ENCODE data around the gene KIAA1328. TPM values are rescaled to one million over a fixed set of nuclear protein-coding genes. Genes with fewer than 3 reads are reported as not detected.

The KIAA1328 gene
- total and polyA plus RNA-seq, 4 experiments from 2014 or later, result 6.9 to 15.7 (median 12.8) TPM

DNA sequence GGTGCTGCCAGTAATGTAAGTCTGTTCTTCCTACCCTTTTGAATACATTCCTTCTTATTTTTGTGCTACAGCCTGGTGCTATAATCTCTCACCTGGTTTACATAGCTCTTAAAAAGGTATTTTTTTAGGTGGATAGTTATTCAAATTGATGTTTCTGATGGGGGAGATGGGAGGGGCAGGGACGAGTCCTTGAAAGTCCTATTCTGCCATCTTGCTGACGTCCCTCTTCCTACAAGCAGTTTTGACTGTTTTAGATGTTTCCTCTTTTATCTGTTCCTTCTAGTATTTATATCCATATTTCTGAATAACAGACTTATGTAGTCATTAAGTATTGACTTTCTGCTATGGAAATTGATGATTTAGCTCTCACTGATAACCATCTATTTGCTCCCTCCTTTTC, 256.4 kb downstream of the KIAA1328 start:
- no peaks in the 10 kb centered on the region for H3K4me1 Mint-ChIP-seq
- H3K4me1 ChIP-seq (ENCODE audit: insufficient read depth, low read length), result no peaks in the 10 kb centered on the region
- H3K36me3 Mint-ChIP-seq, result peaks cover 34 to 64% of the 10 kb centered on the region in 2 donors
- intact Hi-C loops (cut with micrococcal nuclease), result no loop called here
- H3K9me3 ChIP-seq (ENCODE audit: control insufficient read depth in 1 of 2, low read length in 2 of 2), result no peaks in the 10 kb centered on the region
- no peak overlapping the region for H3K27ac ChIP-seq (ENCODE audit: low read depth, low read length)
- DNase-seq, result no peak
- no peaks in the 10 kb centered on the region for H3K27me3 Mint-ChIP-seq
- no peaks in the 10 kb centered on the region for H3K27me3 ChIP-seq (ENCODE audit: insufficient read depth, low read length)
- H3K4me3 Mint-ChIP-seq, result no peak overlapping the region
- no peak overlapping the region for H3K4me3 ChIP-seq (ENCODE audit: low read length in 2 of 2)
- H3K36me3 ChIP-seq (ENCODE audit: insufficient read depth, low read length), result no peaks in the 10 kb centered on the region
- peaks cover 0 to 37% (median 22%) of the 10 kb centered on the region in 8 donors for H3K9me3 Mint-ChIP-seq
- ChIA-PET CTCF (ENCODE audit: partially characterized antibody) (no interaction called here), POLR2A (ENCODE audit: partially characterized antibody) (no interaction called here)
- H3K27ac Mint-ChIP-seq, result no peak overlapping the region

DNA sequence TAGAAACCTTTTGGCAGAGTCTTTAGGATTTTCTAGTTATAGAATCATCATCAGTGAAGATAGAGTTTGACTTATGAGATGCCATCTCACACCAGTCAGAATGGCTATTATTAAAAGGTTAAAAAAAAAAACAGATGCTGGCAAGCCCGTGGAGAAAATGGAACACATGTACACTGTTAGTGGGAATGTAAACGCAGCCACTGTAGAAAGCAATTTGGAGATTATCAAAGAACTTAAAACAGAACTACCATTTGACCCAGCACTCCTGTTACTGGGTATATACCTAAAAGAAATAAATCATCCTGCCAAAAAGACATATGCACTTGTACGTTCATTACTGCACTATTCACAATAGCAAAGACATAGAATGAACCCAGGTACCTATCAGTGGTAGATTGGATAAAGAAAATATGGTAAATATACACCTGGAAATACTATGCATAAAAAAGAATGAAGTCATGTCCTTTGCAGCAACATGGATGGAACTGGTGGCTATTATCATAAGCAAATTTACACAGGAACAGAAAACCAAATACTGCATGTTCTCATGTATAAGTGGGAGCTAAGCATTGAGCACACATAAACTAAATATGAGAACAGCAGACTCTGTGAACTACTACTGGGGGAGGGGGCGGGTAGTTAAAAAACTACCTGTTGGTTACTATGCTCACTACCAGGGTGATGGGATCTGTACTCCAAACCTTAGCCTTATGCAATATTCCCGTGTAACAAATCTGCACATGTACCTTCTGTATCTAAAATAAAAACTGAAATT, 279.0 kb downstream of the KIAA1328 start:
- POLR2A ChIA-PET (ENCODE audit: partially characterized antibody), result no interaction called here
- H3K27ac Mint-ChIP-seq, result no peak overlapping the region
- Histone ChIP-seq H3K27ac (ENCODE audit: low read depth, low read length) (no peak overlapping the region), H3K4me3 (ENCODE audit: low read length in 2 of 2) (no peak overlapping the region), H3K27me3 (ENCODE audit: insufficient read depth, low read length) (no peaks in the 10 kb centered on the region), H3K4me1 (ENCODE audit: insufficient read depth, low read length) (no peaks in the 10 kb centered on the region), H3K36me3 (ENCODE audit: insufficient read depth, low read length) (no peaks in the 10 kb centered on the region), H3K9me3 (ENCODE audit: control insufficient read depth in 1 of 2, low read length in 2 of 2) (no peaks in the 10 kb centered on the region)
- intact Hi-C loops (cut with micrococcal nuclease), result no loop called here
- no peak overlapping the region for H3K4me3 Mint-ChIP-seq
- CTCF ChIA-PET (ENCODE audit: partially characterized antibody), result no interaction called here
- no peaks in the 10 kb centered on the region for H3K27me3 Mint-ChIP-seq
- no peak for DNase-seq
- peaks cover 17 to 31% of the 10 kb centered on the region in 2 donors for H3K36me3 Mint-ChIP-seq
- no peaks in the 10 kb centered on the region for H3K4me1 Mint-ChIP-seq
- peaks cover 4 to 75% (median 43%) of the 10 kb centered on the region in 8 donors for H3K9me3 Mint-ChIP-seq

DNA sequence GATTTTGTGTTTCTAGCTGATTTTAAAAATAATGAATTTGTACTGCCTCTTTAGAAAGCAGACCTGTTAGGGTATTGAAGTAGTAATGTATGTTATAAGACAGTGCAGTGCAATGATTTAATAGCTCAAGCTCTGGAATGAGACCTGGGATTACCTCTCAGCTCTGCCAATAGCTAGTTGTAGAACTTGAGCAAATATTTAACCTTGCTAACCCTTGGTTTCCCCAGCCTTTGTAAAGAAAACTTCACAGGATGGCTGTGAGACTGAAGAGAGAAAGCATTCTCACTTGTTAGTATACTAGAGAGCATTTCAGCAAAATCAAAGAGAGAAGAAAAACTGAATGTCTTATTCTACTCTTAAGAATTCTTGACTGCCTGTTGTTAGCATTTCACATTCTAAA, 293.9 kb downstream of the KIAA1328 start:
- Mint-ChIP-seq H3K4me1 (no peaks in the 10 kb centered on the region), H3K36me3 (no peaks in the 10 kb centered on the region), H3K4me3 (no peak overlapping the region), H3K27ac (no peak overlapping the region), H3K27me3 (no peaks in the 10 kb centered on the region), H3K9me3 (peaks cover 0 to 15% (median 3%) of the 10 kb centered on the region in 8 donors)
- Histone ChIP-seq H3K27me3 (ENCODE audit: insufficient read depth, low read length) (no peaks in the 10 kb centered on the region), H3K36me3 (ENCODE audit: insufficient read depth, low read length) (no peaks in the 10 kb centered on the region), H3K27ac (ENCODE audit: low read depth, low read length) (no peak overlapping the region), H3K9me3 (ENCODE audit: control insufficient read depth in 1 of 2, low read length in 2 of 2) (no peaks in the 10 kb centered on the region), H3K4me1 (ENCODE audit: insufficient read depth, low read length) (no peaks in the 10 kb centered on the region), H3K4me3 (ENCODE audit: low read length in 2 of 2) (no peak overlapping the region)
- ChIA-PET CTCF (ENCODE audit: partially characterized antibody) (no interaction called here), POLR2A (ENCODE audit: partially characterized antibody) (no interaction called here)
- no peak for DNase-seq
- intact Hi-C loops (cut with micrococcal nuclease), result no loop called here

- Histone ChIP-seq H3K4me3 (ENCODE audit: low read length in 2 of 2) (no peak overlapping the region), H3K36me3 (ENCODE audit: insufficient read depth, low read length) (no peaks in the 10 kb centered on the region), H3K27me3 (ENCODE audit: insufficient read depth, low read length) (no peaks in the 10 kb centered on the region), H3K4me1 (ENCODE audit: insufficient read depth, low read length) (no peaks in the 10 kb centered on the region), H3K27ac (ENCODE audit: low read depth, low read length) (no peak overlapping the region), H3K9me3 (ENCODE audit: control insufficient read depth in 1 of 2, low read length in 2 of 2) (no peaks in the 10 kb centered on the region)
- Mint-ChIP-seq H3K4me1 (no peaks in the 10 kb centered on the region), H3K27me3 (no peaks in the 10 kb centered on the region), H3K9me3 (peaks cover 0 to 3% (median 0%) of the 10 kb centered on the region in 8 donors), H3K27ac (no peak overlapping the region), H3K4me3 (no peak overlapping the region), H3K36me3 (peaks cover 0 to 3% of the 10 kb centered on the region in 2 donors)
- no peak for DNase-seq
- ChIA-PET POLR2A (ENCODE audit: partially characterized antibody) (no interaction called here), CTCF (ENCODE audit: partially characterized antibody) (no interaction called here)
- intact Hi-C loops (cut with micrococcal nuclease), result no loop called here
These were observed 295.6 kb downstream of the KIAA1328 start for GRCh38 chr18:37124516-37124915.

DNA sequence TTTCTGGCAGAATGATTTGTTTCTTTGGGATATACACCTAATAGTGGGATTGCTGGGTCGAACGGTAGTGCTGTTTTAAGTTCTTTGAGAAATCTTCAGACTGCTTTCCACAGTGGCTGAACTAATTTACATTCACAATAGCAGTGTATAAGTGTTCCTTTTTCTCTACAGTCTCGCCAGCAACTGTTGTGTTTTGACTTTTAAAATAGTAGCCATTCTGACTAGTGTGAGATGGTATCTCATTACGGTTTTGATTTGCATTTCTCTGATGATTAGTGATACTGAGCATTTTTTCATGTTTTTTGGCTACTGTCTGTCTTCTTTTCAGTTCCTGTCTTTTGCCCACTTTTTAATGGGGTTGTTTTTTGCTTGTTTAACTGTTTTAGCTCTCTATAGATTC, 306.2 kb downstream of the KIAA1328 start:
- intact Hi-C loops (cut with micrococcal nuclease), result no loop called here
- peaks cover 9 to 13% of the 10 kb centered on the region in 2 donors for H3K36me3 Mint-ChIP-seq
- Histone ChIP-seq H3K9me3 (ENCODE audit: control insufficient read depth in 1 of 2, low read length in 2 of 2) (no peaks in the 10 kb centered on the region), H3K4me1 (ENCODE audit: insufficient read depth, low read length) (no peaks in the 10 kb centered on the region), H3K4me3 (ENCODE audit: low read length in 2 of 2) (no peak overlapping the region), H3K27me3 (ENCODE audit: insufficient read depth, low read length) (no peaks in the 10 kb centered on the region), H3K36me3 (ENCODE audit: insufficient read depth, low read length) (no peaks in the 10 kb centered on the region), H3K27ac (ENCODE audit: low read depth, low read length) (no peak overlapping the region)
- DNase-seq, result no peak
- no peak overlapping the region for H3K4me3 Mint-ChIP-seq
- H3K4me1 Mint-ChIP-seq, result no peaks in the 10 kb centered on the region
- H3K9me3 Mint-ChIP-seq, result peaks cover 0 to 41% (median 15%) of the 10 kb centered on the region in 8 donors
- no peak overlapping the region for H3K27ac Mint-ChIP-seq
- ChIA-PET POLR2A (ENCODE audit: partially characterized antibody) (no interaction called here), CTCF (ENCODE audit: partially characterized antibody) (no interaction called here)
- no peaks in the 10 kb centered on the region for H3K27me3 Mint-ChIP-seq

DNA sequence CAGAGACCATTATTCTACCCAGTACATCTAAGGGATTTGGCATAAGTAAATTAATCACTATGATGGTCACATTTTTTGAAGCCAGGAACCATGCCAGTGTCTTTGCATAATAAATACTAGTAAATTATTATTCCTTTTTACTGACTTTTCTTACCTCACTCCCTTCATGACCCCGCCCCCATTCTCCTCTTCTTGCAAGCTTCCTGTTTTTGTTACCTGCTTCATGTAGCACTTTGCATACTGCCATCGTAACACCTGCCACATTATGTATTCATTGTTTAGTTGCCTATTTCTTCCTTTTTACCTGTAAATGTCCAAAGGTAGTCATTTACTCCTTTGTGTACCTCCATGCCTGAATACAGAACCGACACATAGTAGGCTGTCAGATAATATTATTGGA, 309.5 kb downstream of the KIAA1328 start:
- DNase-seq, result no peak
- intact Hi-C loops (cut with micrococcal nuclease), result no loop called here
- Histone ChIP-seq H3K27me3 (ENCODE audit: insufficient read depth, low read length) (no peaks in the 10 kb centered on the region), H3K4me3 (ENCODE audit: low read length in 2 of 2) (no peak overlapping the region), H3K27ac (ENCODE audit: low read depth, low read length) (no peak overlapping the region), H3K9me3 (ENCODE audit: control insufficient read depth in 1 of 2, low read length in 2 of 2) (no peaks in the 10 kb centered on the region), H3K36me3 (ENCODE audit: insufficient read depth, low read length) (no peaks in the 10 kb centered on the region), H3K4me1 (ENCODE audit: insufficient read depth, low read length) (no peaks in the 10 kb centered on the region)
- ChIA-PET CTCF (ENCODE audit: partially characterized antibody) (no interaction called here), POLR2A (ENCODE audit: partially characterized antibody) (no interaction called here)
- Mint-ChIP-seq H3K27me3 (no peaks in the 10 kb centered on the region), H3K36me3 (peaks cover 6 to 9% of the 10 kb centered on the region in 2 donors), H3K9me3 (peaks cover 0 to 26% (median 8%) of the 10 kb centered on the region in 8 donors), H3K4me1 (no peaks in the 10 kb centered on the region), H3K4me3 (no peak overlapping the region), H3K27ac (no peak overlapping the region)

DNA sequence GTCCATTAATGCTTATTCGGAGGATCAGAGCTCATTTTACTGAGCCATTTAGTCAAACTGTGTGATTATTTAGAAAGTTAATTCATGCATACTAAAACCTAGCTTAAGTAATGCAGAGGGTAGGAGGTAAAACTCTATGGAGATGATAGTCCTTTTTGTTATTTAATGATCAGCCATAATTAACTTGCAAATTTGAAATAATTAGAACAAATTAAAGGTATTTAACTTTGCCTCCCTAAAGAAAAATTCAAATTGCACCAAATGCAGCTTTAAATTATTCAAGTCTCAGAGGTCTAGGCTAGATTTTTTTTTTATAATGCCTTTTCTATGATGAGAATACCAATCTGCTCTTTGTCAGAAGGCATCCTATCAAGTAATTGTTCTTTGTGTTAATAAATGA, 310.9 kb downstream of the KIAA1328 start:
- intact Hi-C loops (cut with micrococcal nuclease), result no loop called here
- CTCF ChIA-PET (ENCODE audit: partially characterized antibody), result no interaction called here

More for the DNA sequence above, 310.9 kb downstream of the KIAA1328 start:
- Histone ChIP-seq H3K4me1 (ENCODE audit: insufficient read depth, low read length) (no peaks in the 10 kb centered on the region), H3K36me3 (ENCODE audit: insufficient read depth, low read length) (no peaks in the 10 kb centered on the region), H3K9me3 (ENCODE audit: control insufficient read depth in 1 of 2, low read length in 2 of 2) (no peaks in the 10 kb centered on the region), H3K4me3 (ENCODE audit: low read length in 2 of 2) (no peak overlapping the region), H3K27me3 (ENCODE audit: insufficient read depth, low read length) (no peaks in the 10 kb centered on the region), H3K27ac (ENCODE audit: low read depth, low read length) (no peak overlapping the region)
- DNase-seq, result no peak
- Mint-ChIP-seq H3K9me3 (peaks cover 0 to 23% (median 7%) of the 10 kb centered on the region in 8 donors), H3K36me3 (peaks cover 9 to 12% of the 10 kb centered on the region in 2 donors), H3K27ac (no peak overlapping the region), H3K4me1 (peaks cover 0 to 1% (median 0%) of the 10 kb centered on the region in 4 donors), H3K27me3 (no peaks in the 10 kb centered on the region), H3K4me3 (no peak overlapping the region)
- POLR2A ChIA-PET (ENCODE audit: partially characterized antibody), result no interaction called here
